GM12878 (cell line): Measurements from ENCODE around the gene OPCML.

ENCODE experiments used
- BCL11A ChIP-seq: IDR thresholded peaks from 2 replicates; pipeline ENCODE4 v1.6.1; 2011; ENCODE audit warnings: low read depth, low read length
- CHD2 ChIP-seq: IDR thresholded peaks from 2 replicates; pipeline ENCODE4 v1.6.1; 2011; ENCODE audit warnings: low read depth, low read length, improper control_type of control experiment, borderline replicate concordance
- EZH2 ChIP-seq: IDR thresholded peaks from 2 replicates; pipeline ENCODE4 v1.6.1; 2012; ENCODE audit warnings: low read depth, mild to moderate bottlenecking, control low read depth, inconsistent platforms, low read length, borderline replicate concordance; ENCODE audit not compliant: control insufficient read depth
- FOXM1 ChIP-seq: IDR thresholded peaks from 2 replicates; pipeline ENCODE4 v1.6.1; 2012; ENCODE audit warnings: low read depth, mild to moderate bottlenecking, inconsistent platforms, low read length, moderate library complexity
- GABPA ChIP-seq: IDR thresholded peaks from 2 replicates; pipeline ENCODE4 v1.6.1; 2014; ENCODE audit warnings: antibody characterized with exemption, low read depth, mild to moderate bottlenecking, inconsistent platforms
- HDAC6 ChIP-seq: fragments of 200-600 bp; sonication (generic); IDR thresholded peaks from one replicate; pipeline ENCODE4 v1.8.0; 2017; ENCODE audit warnings: antibody characterized with exemption; ENCODE audit not compliant: unreplicated experiment
- NBN ChIP-seq: fragments of 450-650 bp; IDR thresholded peaks from 2 replicates; pipeline ENCODE4 v1.6.1; 2016
- PML ChIP-seq: IDR thresholded peaks from 2 replicates; pipeline ENCODE4 v1.6.1; 2012; ENCODE audit warnings: low read length, inconsistent platforms
- POLR2AphosphoS5 ChIP-seq: IDR thresholded peaks from 2 replicates; pipeline ENCODE4 v1.6.1; 2011; ENCODE audit warnings: mild to moderate bottlenecking, low read length, inconsistent platforms
- RBBP5 ChIP-seq: fragments of 200-600 bp; sonication (generic); conservative IDR thresholded peaks from 2 replicates; pipeline ENCODE4 v1.6.1; 2016
- TAF1 ChIP-seq: IDR thresholded peaks from 2 replicates; pipeline ENCODE4 v1.6.1; 2011; ENCODE audit warnings: mild to moderate bottlenecking, low read depth, low read length, borderline replicate concordance
- TF ChIP-seq, protein P1 (sequence below), 3 experiments: IDR thresholded peaks in 2 of 3; conservative IDR thresholded peaks in 1 of 3; 2 replicates each; pipeline ENCODE4 v1.5.1; 2011; ENCODE audit warnings: low read depth in 3 of 3, low read length in 3 of 3, mild to moderate bottlenecking in 3 of 3, control low read depth in 2 of 3, moderate library complexity in 2 of 3, inconsistent platforms in 1 of 3, mixed read lengths in 1 of 3; ENCODE audit not compliant: control insufficient read depth in 2 of 3, insufficient read depth in 1 of 3; ENCODE audit errors: extremely low read depth in 1 of 3
- TF ChIP-seq, protein P2 (sequence below): IDR thresholded peaks from 2 replicates; pipeline ENCODE4 v1.6.1; 2011; ENCODE audit warnings: low read depth, mild to moderate bottlenecking, low read length, moderate library complexity, borderline replicate concordance; ENCODE audit errors: extremely low read depth

DNA sequence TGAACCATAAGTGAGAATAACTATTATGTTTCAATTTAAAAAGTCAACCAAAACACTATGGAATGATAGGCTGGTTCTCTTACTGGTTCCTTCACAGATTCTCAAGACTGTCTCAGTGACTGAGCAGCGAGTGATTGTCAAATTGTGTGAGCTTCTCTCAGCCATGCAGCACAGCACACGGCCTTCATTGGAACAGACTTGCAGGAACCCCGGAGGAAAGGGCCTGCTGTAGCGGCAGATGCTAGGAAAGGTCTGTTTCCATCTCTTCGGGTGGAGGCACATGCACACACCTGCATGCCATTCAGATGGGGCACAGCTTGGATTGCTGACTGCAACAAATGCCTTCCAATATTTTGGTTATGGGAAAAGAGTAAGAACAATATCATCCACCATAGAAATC is 741.8 kb downstream of the OPCML start:
- TF ChIP-seq HDAC6 (no peak), GABPA (no peak), NBN (no peak), POLR2AphosphoS5 (no peak), RBBP5 (no peak), BCL11A (no peak), FOXM1 (no peak), TAF1 (no peak), CHD2 (no peak), EZH2 (no peak), PML (no peak)
- TF ChIP-seq, protein P1, sequence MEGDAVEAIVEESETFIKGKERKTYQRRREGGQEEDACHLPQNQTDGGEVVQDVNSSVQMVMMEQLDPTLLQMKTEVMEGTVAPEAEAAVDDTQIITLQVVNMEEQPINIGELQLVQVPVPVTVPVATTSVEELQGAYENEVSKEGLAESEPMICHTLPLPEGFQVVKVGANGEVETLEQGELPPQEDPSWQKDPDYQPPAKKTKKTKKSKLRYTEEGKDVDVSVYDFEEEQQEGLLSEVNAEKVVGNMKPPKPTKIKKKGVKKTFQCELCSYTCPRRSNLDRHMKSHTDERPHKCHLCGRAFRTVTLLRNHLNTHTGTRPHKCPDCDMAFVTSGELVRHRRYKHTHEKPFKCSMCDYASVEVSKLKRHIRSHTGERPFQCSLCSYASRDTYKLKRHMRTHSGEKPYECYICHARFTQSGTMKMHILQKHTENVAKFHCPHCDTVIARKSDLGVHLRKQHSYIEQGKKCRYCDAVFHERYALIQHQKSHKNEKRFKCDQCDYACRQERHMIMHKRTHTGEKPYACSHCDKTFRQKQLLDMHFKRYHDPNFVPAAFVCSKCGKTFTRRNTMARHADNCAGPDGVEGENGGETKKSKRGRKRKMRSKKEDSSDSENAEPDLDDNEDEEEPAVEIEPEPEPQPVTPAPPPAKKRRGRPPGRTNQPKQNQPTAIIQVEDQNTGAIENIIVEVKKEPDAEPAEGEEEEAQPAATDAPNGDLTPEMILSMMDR (IDR thresholded peaks at IDR 0.05 in 2 of 3, conservative IDR thresholded peaks at IDR 0.05 in 1 of 3; ENCODE audit: control insufficient read depth in 2 of 3, extremely low read depth in 1 of 3, insufficient read depth in 1 of 3, low read depth in 3 of 3, low read length in 3 of 3): no peak
- TF ChIP-seq, protein P2, sequence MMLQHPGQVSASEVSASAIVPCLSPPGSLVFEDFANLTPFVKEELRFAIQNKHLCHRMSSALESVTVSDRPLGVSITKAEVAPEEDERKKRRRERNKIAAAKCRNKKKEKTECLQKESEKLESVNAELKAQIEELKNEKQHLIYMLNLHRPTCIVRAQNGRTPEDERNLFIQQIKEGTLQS: no peak
